ENCODE results near the gene CSDE1. TPM values are rescaled to one million over a fixed set of nuclear protein-coding genes. Genes with fewer than 3 reads are reported as not detected.

Gene CSDE1
- total RNA-seq, 1 donor from 2014 or later: 635 TPM

- H3K4me3 ChIP-seq (ENCODE audit: insufficient read depth, low read depth, low read length): no peak overlapping the region
- H3K79me2 ChIP-seq (ENCODE audit: insufficient read depth, low read length): no peaks in the 10 kb centered on the region
- no peaks in the 10 kb centered on the region for H3K9me3 Mint-ChIP-seq (ENCODE audit: unreplicated experiment)
- H3K27ac ChIP-seq (ENCODE audit: low read depth, low read length): no peak overlapping the region
- H3K27ac Mint-ChIP-seq (ENCODE audit: unreplicated experiment): no peak overlapping the region
- H3K4me1 Mint-ChIP-seq (ENCODE audit: low read depth, unreplicated experiment): peaks cover 15% of the 10 kb centered on the region
- no peaks in the 10 kb centered on the region for H3K27me3 Mint-ChIP-seq (ENCODE audit: low read depth, unreplicated experiment)
- H3K27me3 ChIP-seq (ENCODE audit: insufficient read depth, low read length): no peaks in the 10 kb centered on the region
- H4K20me1 ChIP-seq (ENCODE audit: insufficient read depth, low read length): peaks cover 3% of the 10 kb centered on the region
- no peaks in the 10 kb centered on the region for H3K4me1 ChIP-seq (ENCODE audit: insufficient read depth, low read length)
- no peak overlapping the region for H3K4me2 ChIP-seq (ENCODE audit: low read length)
- H2AFZ ChIP-seq (ENCODE audit: low read depth, low read length): no peak overlapping the region
- H3K9ac ChIP-seq (ENCODE audit: low read length): no peak overlapping the region
- H3K9me3 ChIP-seq (ENCODE audit: insufficient read depth, low read depth, low read length): no peaks in the 10 kb centered on the region
- peaks cover 5% of the 10 kb centered on the region for H3K36me3 Mint-ChIP-seq (ENCODE audit: low read depth, unreplicated experiment)
- peaks cover 21% of the 10 kb centered on the region for H3K36me3 ChIP-seq (ENCODE audit: insufficient read depth, low read length)
- no peak overlapping the region for H3K4me3 Mint-ChIP-seq (ENCODE audit: unreplicated experiment)
- DNase-seq (ENCODE audit: low read depth) (no peak), FAIRE-seq (no peak)
- TF ChIP-seq, protein P1, sequence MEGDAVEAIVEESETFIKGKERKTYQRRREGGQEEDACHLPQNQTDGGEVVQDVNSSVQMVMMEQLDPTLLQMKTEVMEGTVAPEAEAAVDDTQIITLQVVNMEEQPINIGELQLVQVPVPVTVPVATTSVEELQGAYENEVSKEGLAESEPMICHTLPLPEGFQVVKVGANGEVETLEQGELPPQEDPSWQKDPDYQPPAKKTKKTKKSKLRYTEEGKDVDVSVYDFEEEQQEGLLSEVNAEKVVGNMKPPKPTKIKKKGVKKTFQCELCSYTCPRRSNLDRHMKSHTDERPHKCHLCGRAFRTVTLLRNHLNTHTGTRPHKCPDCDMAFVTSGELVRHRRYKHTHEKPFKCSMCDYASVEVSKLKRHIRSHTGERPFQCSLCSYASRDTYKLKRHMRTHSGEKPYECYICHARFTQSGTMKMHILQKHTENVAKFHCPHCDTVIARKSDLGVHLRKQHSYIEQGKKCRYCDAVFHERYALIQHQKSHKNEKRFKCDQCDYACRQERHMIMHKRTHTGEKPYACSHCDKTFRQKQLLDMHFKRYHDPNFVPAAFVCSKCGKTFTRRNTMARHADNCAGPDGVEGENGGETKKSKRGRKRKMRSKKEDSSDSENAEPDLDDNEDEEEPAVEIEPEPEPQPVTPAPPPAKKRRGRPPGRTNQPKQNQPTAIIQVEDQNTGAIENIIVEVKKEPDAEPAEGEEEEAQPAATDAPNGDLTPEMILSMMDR (IDR thresholded peaks at IDR 0.05; ENCODE audit: insufficient read depth, low read depth, low read length): no peak
- TF ChIP-seq EZH2 (IDR thresholded peaks at IDR 0.05; ENCODE audit: insufficient read depth, low read length): no peak
Measured at GRCh38 chr1:114702737-114703136, 55.0 kb downstream of the CSDE1 start.

GRCh38 chr1:114701931-114702330 lies 55.9 kb downstream of the CSDE1 start:
- no peak for DNase-seq (ENCODE audit: low read depth)
- no peak overlapping the region for H3K4me2 ChIP-seq (ENCODE audit: low read length)
- H3K9me3 Mint-ChIP-seq (ENCODE audit: unreplicated experiment): no peaks in the 10 kb centered on the region
- no peaks in the 10 kb centered on the region for H3K27me3 Mint-ChIP-seq (ENCODE audit: low read depth, unreplicated experiment)
- H3K27ac ChIP-seq (ENCODE audit: low read depth, low read length): no peak overlapping the region
- H3K36me3 ChIP-seq (ENCODE audit: insufficient read depth, low read length): peaks cover 13% of the 10 kb centered on the region
- TF ChIP-seq EZH2 (IDR thresholded peaks at IDR 0.05; ENCODE audit: insufficient read depth, low read length): no peak
- TF ChIP-seq, protein P1 (IDR thresholded peaks at IDR 0.05; ENCODE audit: insufficient read depth, low read depth, low read length): no peak
- no peak overlapping the region for H2AFZ ChIP-seq (ENCODE audit: low read depth, low read length)
- FAIRE-seq: no peak
- H3K36me3 Mint-ChIP-seq (ENCODE audit: low read depth, unreplicated experiment): peaks cover 2% of the 10 kb centered on the region
- H3K9ac ChIP-seq (ENCODE audit: low read length): no peak overlapping the region
- no peaks in the 10 kb centered on the region for H3K4me1 ChIP-seq (ENCODE audit: insufficient read depth, low read length)
- H3K4me1 Mint-ChIP-seq (ENCODE audit: low read depth, unreplicated experiment): peaks cover 15% of the 10 kb centered on the region
- H3K4me3 ChIP-seq (ENCODE audit: insufficient read depth, low read depth, low read length): no peak overlapping the region
- H3K9me3 ChIP-seq (ENCODE audit: insufficient read depth, low read depth, low read length): no peaks in the 10 kb centered on the region
- H4K20me1 ChIP-seq (ENCODE audit: insufficient read depth, low read length): peaks cover 3% of the 10 kb centered on the region
- H3K79me2 ChIP-seq (ENCODE audit: insufficient read depth, low read length): no peaks in the 10 kb centered on the region
- H3K27me3 ChIP-seq (ENCODE audit: insufficient read depth, low read length): no peaks in the 10 kb centered on the region
- no peak overlapping the region for H3K27ac Mint-ChIP-seq (ENCODE audit: unreplicated experiment)
- H3K4me3 Mint-ChIP-seq (ENCODE audit: unreplicated experiment): no peak overlapping the region

DNA sequence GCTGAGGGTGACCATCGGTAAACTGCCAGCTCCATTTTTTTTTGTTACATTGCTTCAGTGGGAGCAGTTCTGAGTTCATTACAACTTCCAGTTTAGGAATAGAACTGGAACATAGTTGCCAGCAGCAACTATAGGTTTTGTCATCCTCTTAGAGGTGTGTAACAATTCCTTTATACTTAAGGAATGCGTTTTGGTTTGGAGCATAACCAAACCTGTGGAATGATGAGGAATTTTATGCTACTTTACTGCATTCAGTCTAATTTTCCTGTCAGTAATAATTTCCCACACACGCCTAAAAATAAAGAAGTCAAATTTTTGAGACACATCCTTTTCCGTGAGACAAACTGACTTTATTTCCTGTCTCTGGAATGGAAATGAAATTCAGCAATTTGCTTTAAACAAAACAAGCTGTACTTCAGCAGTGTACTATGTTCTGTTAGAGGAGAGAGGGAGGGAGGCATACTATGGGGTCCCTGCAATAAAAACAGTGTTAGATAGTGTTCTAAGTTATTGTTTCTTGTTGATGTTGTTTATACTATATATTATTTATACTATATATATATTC lies 57.7 kb downstream of the CSDE1 start:
- TF ChIP-seq, protein P1 (IDR thresholded peaks at IDR 0.05; ENCODE audit: insufficient read depth, low read depth, low read length): no peak
- TF ChIP-seq EZH2 (IDR thresholded peaks at IDR 0.05; ENCODE audit: insufficient read depth, low read length): no peak
- peaks cover 22% of the 10 kb centered on the region for H3K4me1 Mint-ChIP-seq (ENCODE audit: low read depth, unreplicated experiment)
- Histone ChIP-seq H3K27ac (ENCODE audit: low read depth, low read length) (no peak overlapping the region), H3K4me2 (ENCODE audit: low read length) (no peak overlapping the region), H3K4me1 (ENCODE audit: insufficient read depth, low read length) (no peaks in the 10 kb centered on the region), H3K36me3 (ENCODE audit: insufficient read depth, low read length) (no peaks in the 10 kb centered on the region), H3K27me3 (ENCODE audit: insufficient read depth, low read length) (no peaks in the 10 kb centered on the region), H3K9me3 (ENCODE audit: insufficient read depth, low read depth, low read length) (no peaks in the 10 kb centered on the region), H4K20me1 (ENCODE audit: insufficient read depth, low read length) (peaks cover 3% of the 10 kb centered on the region), H3K9ac (ENCODE audit: low read length) (no peak overlapping the region), H3K4me3 (ENCODE audit: insufficient read depth, low read depth, low read length) (no peak overlapping the region), H2AFZ (ENCODE audit: low read depth, low read length) (no peak overlapping the region), H3K79me2 (ENCODE audit: insufficient read depth, low read length) (no peaks in the 10 kb centered on the region)
- peak; percentile 57 for DNase-seq (ENCODE audit: low read depth)
- peaks cover 2% of the 10 kb centered on the region for H3K36me3 Mint-ChIP-seq (ENCODE audit: low read depth, unreplicated experiment)
- no peak overlapping the region for H3K4me3 Mint-ChIP-seq (ENCODE audit: unreplicated experiment)
- H3K9me3 Mint-ChIP-seq (ENCODE audit: unreplicated experiment): no peaks in the 10 kb centered on the region
- no peaks in the 10 kb centered on the region for H3K27me3 Mint-ChIP-seq (ENCODE audit: low read depth, unreplicated experiment)
- no peak overlapping the region for H3K27ac Mint-ChIP-seq (ENCODE audit: unreplicated experiment)
- no peak for FAIRE-seq

Data from astrocyte (in vitro differentiated cells and primary cell).